ENCODE data around the gene STYXL1.

STYXL1 gene

DNA sequence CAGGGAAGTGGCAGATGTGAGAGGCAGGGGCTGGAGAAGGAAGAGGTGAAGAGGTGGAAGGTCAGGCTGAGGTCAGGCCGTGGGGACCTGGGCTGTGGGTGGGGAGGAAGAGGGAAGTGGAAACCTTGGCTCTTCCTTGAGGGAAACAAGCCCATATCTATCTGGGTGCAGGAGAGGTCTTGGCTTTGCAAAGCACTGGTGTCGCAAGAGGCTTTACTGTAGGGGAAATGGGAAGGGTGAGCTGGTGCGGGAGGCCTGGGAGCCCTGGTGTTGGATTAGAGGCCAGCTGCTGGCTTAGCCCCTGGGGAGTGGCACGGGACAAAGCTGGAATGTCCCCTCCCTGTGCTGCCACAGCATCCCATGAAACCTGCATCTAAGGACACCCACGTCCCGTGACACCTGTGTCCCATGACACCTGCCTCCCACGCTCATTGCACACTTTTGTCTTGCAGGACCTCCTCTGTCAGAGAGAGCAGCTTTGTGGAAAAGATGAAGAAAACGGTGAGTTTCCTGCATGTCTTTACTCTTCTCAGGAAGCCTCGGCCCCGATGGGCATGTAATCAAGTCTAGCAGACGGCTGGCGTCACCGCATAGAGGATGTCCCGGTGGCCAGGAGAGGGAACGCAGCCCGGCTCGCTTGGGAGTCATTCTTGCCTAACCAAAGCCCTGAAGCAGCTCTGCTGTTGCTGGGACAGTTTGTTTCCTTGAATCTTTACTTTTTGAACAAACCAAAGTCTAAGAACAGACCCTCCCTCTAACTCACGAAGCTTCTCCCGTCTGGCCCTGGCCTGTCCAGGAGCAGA lies 75.6 kb downstream of the STYXL1 start:
- no peak for DNase-seq

DNA sequence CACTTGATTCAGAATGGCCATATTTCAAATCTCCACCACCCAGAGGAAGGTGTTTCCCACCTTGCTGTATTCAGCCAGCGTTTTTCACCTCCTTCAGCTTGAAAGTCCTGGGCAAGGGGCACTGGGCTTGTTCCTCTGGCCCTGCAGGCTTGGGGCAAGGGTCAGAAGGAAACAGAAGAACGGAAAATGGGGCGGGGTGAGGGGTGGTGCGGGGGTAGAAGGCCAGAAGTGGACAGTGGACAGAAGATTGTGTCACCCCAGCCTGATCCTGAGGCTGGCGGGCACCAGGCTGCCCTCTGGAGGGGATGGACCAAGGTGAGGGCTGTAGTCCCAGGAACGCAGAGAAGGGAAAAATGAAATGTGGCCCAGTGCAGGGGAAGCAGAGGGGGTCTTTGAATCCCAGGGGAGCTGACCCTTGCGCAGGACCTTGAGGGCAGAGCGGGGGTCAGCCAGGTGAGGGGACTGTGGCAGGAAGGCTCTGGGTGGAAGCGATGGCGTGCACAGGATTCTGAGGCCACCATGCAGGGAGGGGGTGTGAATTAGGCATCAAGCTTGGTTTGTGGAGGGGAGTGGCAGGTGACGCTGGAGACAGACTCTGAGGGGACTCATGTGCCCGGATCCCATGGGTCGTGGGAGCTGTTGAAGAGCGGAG lies 76.4 kb downstream of the STYXL1 start:
- DNase-seq: no peak

DNA sequence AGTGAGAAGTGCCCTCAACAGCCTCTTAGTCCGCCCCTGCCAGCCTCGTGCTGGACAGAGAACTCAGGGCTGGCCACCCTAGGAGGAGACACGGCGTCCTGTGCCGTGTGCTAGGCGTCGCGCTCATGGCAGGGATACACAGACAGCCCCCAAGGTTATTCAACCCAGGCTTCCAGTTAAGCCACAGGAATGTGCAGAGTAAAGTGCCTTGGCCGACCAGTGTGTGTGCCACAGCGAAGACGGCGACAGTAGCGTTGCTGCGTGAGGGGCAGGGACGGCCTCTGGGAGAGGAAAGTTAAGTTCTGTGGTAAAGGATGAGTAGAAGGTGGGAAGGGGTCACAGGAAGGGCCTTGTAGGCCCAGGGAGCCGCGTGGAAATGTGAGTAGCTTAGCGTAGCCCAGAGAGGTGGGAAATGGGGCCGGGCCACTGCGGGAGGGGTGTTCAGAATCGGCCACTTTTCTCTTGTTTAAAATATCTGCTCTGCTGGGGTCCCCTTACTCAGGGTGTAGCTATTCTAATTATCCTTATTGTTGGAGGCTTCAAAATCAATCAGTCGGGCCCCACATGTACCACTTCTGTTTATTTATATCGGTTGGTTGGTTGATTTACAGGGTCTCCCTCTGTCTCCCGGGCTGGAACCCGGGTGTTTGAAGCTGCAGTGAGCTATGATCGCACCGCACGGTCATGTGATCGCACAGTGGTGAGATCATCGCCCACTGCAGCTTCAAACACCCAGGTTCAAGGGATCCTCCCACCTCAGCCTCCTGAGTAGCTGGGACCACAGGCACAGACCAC lies 77.9 kb downstream of the STYXL1 start:
- DNase-seq: no peak

DNA sequence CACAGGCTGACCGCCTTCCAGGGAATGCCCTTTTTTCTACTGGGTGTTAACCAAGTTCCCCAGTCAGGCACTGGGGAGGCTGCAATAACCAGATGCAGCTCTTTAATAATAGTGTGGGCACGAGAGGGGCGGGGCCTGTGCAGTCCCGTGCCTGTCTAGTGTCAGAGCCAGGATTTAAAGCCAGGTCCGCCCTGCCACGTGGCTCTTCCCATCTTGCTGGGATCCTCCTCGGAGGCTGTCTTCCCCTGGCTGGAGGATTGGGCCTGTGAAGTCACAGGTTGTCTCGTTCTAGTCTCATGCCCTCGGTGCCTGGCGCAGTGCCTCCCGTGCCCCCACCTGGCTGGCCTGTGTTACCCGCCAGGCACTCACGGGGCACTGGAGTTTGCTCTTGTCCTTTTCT lies 78.6 kb downstream of the STYXL1 start:
- no peak for DNase-seq

DNA sequence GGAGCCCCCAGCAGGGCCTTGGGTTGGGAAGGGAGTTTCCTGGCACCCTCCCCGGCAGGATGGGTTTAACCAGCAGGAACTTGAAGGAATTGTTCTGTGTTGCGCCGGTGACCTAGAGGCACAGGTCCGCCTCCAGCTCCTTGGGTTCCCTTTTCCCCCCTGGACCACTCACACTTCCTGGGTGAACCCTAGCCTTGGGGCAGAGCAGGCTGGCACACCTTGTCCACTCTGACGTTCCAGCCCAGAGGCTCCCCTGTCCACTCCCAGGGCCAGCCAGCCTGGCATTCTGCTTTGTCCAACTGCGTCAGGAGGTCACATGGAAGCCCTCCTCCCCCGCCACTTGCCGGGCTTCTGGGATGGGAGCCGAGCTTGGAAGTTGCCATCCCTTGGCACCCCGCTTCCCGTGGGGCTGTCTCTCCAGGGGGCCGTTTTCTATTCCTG lies 79.2 kb downstream of the STYXL1 start:
- DNase-seq: no peak

DNA sequence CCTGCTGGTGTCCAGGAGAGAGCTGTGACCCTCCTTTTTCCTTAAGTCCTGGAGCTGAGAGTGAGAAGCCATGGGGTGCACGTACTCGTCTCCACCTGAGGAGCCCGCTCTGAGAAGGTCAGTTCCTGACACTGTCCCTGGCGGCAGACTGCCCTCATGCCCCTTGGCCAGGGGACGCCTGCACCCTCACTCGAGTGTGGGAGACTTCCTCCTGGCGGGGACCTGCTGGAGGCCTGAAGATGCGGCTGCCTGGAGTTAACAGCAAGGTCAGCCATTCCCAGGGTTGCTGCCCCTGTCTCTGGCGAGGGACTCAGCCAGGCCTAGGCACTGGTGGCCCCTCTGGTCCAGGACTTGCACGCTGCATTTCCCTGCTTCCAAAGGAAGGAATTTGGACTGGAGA lies 79.8 kb downstream of the STYXL1 start:
- no peak for DNase-seq

DNA sequence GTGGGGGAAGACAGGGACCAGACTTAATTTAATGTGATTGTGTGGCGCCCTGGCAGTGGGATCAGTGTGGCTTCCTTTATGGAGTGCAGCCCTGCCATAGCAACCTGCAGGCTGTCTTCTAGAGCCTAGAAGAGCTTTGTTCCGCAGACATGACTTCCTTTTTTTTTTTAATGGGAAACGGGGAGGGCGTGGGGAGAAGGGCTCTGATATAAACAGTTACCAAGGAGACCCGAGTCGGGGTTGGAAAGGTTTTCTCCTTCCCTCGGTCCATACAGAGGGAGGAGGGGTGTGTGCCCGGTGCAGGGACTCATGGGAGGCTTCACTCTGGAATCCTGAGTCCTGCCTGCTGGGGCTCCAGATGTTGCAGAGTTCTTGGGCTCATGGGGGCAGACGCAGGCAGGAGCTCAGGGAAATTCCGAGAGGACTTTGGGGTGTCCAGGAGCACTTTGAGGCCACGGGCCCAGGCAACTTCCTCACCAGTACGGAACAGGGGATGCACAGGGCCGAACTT lies 80.3 kb downstream of the STYXL1 start:
- DNase-seq: no peak

DNA sequence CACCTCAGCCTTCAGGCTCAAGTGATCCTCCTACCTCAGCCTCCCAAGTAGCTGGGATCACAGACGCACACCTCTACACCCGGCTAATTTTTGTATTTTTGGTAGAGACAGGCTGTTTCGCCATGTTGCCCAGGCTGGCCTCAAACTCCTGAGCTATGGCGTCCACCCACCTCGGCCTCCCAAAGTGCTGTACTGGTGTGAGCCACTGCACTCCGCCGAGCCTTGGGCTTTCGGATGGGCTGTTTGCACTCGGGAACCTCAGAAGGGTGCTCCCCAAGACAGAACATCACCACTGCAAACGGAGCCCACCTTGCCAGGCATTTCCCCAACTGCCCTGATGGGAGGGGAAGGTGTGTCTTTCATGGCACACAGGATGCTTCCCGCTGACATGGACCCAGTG lies 80.7 kb downstream of the STYXL1 start:
- no peak for DNase-seq

DNA sequence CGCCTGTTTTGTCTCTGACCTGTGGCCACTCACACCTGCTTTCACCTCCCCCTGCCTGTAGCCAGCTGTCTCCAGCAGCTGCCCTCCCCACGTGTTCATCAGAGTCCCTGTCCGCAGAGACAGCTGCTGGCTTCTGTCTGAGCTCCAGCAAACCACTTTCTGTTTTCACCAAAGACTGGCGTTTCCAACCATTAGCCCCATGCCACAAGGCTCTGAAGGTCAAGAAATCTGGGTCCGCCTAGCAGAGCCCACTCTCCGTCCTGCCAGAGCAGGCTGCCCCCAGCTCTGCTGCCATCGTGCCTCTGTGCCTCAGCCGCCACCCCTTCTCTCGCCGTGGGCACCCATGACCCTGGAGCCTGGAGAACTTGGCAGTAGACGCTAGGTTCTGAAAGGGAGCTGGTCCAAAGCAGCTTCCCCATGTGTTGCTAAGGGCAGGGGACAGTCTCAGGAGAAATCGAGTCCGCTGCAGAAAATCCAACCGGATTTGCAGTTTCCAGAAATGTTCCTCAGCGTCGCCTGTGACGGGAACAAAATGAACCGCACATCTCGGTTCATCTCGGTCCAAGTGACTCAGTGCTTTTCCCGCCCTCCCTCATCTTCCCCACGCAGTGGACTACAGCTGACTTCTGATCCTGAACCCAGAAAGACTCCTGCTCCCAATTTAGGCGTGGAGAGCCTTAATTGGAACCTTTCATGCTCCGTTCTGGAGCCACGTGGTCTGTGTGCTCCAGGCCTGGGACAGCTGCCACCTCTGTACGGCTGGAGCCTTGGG lies 81.4 kb downstream of the STYXL1 start:
- DNase-seq: no peak

DNA sequence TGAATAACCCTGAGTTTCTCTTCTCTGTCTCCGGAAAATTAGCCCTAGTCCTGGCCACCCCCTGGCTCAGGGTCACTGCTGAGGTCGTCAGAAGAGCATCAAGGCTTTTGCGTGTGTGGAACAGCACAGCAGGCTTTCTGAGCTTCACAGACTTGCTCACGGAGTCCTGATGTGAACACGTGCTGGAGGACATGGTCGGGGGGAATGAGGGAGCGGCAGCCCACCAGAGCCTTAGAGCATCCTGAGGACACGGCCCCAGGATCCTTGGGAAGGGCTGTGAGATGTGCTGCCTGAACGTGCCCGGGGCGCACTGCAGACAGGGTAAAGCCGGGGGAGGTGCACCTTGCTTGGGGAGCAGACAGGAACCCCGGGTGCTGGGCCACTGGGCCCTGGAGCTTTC lies 82.2 kb downstream of the STYXL1 start:
- no peak for DNase-seq

DNA sequence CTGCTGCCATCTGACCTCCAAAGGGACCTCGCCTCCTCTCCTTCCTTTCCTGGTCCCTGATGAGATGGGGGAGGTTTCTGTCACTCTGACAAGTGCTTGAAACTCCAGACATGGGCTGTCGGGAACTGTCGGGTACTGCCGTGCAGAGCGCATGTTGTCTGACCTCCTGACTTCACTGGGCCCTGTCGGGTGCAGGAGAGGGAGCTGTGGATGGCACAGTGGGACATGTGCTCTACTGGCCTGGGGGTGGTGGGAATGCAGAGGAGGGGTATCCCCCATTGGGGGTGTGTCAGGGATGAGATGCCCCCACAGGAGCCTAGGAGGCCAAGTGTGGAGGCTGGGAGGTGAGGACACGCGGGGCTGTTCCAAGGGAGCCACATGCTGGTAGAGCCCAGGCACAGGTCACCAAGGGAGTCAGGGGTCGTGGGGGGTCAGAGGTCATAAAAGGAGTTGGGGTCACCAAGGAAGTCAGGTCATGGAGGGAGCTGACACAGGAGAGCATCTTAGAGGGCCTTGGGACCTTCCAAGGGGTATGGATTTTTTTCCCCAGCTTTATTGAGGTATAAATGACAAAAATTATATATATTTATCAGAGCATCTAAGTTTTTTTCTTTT lies 84.3 kb downstream of the STYXL1 start:
- no peak for DNase-seq

DNA sequence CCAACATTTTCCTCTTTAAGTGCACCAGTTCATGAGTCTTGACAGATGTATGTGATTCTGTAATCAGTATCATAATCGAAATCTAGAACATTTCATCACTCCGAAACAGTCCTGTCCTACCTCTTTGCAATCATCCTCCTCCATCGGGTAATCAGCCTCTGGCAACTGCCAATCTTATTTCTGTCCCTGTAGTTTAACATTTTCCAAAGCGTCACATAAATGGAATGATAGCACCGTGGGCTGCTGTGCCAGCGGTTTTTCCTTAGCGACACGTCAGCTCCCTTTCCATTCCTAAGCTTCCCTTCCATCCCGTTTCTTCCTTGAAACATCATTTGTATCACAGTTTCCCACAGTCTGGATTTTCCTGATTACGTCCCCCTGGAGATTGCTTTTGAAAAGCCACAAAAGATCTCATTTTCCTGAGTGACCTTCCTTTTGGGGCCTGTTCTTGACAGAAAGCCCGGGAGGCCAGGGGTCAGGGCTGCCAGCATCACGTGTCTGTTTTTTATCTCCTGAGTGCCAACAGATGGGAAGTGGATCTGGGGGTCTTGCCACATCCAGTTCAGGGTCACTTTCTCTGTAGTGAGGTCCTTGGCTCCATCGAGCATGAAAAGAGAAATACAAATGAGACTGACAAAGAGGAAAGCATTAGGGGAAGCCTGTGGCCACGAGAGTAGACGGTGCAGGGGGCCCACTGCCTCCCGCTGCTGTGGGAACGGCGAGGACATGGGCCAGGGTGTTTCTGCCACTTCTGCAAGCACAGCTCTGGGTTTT lies 85.0 kb downstream of the STYXL1 start:
- DNase-seq: no peak

DNA sequence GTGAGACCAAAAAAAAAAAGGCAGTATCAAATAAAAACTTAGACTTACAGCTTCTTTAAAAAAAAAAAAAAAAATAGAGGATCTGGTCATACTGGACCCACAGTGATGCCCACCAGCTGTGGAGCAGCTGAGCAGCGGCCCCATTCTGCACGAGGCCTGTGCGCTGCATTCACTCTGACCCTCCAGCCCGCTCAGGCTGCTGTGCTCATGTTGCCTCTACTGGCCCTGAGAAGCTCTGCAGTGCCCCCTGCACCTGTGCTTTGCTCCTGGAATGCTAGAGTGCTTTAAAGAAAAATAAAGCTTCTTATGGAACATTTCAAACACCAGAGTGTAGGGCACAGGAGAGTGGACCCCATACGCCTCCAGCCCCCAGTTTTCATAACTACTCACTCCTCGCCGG lies 86.6 kb downstream of the STYXL1 start:
- DNase-seq: no peak

DNA sequence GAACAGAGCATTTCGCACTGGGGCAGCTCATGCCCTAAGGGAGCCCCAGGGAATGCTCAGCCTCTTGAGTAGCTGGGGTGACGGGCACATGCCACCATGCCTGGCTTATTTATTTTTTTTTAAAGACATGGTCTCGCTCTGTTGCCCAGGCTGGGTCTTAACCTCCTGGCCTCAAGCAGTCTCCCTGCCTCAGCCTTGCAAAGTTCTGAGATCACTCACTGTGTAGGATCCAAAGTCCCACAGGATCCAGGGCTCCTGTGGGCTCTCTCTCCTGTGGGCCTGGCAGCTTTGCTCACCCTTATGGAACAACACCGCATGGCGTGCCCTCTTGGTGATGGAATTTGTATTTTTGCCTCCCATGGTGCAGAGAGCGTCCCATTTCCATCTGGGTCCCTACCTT lies 87.4 kb downstream of the STYXL1 start:
- no peak for DNase-seq

DNA sequence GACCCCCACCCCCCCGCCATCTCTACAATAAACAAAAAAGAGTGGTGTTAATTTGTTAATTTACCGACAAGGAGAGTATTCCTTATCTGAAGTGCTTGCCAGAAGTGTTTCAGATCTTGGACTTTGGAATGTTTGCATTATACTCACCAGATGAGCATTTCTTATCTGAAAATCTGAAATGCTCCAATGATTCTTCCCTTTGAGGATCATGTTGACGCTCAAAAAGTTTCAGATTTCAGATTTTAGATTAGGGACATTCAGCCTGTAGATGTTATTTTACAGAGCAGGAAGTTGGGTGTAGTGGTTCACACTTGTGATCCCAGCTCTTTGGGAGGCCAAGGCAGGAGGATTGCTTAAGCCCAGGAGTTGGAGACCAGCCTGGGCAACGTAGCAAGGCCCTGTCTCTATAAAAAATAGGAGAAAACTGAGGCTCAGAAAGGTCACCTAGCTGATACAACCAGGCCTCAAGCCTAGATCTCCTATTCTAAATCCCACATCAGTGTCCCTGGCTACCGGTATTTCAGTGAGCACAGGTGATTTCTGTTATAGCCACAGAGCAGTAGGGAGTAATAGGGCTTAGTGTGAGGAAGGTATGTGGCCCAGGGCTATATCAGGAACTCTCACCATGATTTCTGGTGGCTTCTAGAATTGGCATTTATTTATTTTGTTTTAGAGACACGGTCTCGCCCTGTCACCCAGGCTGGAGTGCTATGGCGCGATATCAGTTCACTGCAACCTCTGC lies 88.8 kb downstream of the STYXL1 start:
- DNase-seq: no peak

DNA sequence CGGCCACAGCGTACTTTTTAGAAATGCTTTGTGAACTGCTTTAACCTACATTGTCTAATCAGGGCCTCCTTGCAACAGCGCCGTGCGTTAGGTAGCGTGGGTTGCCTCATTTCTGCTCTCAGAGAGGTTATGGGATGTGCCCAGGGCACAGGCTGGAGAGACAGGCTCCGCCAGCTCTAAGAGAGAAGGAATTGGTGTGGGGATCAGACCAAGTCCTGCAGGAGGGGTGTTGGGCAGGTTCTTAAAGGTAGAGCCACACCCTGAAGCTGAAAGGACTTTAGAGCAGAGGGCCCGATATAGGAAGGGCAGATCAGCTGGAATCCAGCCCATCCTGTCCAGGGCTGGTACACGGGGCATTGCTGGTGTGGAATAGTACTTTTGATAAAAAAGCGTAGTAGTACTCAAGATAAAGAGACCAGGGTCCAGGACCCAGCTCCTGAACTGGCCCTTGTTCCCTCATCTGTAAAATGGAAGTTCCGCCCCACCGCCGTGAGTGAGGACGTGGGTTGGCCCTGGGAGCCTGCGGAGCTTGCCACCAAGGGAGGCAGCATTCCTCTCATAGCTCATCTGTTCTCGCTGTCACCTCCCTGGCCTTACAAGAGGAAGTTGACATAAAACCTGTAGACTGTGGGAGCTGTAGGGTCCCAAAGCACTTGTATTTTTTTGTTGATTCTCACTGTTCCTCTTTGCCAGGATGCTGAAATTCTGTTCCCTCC lies 90.6 kb downstream of the STYXL1 start:
- no peak for DNase-seq

DNA sequence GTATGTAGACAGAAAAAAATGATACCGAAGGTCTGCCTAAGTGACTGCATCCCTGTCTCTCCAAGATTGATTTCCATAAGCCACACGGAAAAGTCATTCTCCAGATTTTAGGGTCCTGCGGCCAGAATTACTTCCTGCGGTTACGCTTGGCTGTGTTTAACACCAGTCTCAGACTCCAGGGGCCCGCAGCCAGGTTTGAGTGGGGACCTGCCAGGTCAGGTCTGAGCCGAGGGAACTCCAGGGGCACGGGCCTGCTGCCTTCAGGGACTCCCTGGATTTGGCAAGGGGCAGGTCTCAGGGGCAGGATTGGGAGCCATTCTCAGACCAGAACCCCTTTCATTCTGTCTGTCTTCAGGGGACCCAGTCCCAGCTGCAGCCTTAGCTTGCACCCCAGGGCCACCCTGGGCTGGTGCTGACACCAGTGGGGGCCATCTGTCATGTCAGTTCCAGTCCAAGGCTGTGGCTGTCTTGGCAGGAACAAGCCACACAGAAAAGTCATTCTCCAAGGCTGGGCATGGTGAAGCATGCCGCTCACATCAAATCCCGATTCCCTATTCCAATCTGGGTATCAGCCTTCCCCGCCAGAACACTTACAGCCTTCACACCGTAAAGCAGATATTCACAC lies 92.4 kb downstream of the STYXL1 start:
- DNase-seq: no peak

DNA sequence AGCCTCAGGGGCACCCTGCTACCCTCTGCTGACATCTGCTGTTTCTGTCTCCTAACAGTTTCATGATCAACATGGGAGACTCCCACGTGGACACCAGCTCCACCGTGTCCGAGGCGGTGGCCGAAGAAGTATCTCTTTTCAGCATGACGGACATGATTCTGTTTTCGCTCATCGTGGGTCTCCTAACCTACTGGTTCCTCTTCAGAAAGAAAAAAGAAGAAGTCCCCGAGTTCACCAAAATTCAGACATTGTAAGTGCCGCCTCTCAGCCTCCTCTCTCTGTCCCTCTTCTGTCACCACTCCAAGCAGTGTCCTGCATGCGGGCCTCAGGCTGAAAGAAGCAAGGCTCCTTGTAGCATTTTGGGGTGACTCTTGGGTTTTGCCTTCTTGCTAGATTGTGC lies 93.9 kb downstream of the STYXL1 start:
- DNase-seq: no peak

DNA sequence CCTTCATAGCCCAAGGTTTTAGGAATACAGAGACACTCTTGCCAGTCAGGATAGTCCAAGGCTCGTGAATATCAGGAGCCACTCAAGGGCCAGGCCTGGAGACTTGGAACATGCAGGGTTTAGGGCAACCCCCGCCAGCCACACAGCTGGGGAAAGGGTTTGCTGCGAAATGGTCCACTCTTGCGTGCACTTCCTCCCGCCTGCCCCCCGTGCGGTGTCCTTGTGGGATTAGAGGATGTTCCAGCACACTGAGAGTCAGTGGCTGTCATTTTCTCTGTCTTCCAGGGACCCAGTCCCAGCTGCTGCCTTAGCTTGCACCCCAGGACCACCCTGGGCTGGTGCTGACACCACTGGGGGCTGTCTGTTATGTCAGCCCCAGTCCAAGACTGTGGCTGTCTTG lies 94.4 kb downstream of the STYXL1 start:
- no peak for DNase-seq

DNA sequence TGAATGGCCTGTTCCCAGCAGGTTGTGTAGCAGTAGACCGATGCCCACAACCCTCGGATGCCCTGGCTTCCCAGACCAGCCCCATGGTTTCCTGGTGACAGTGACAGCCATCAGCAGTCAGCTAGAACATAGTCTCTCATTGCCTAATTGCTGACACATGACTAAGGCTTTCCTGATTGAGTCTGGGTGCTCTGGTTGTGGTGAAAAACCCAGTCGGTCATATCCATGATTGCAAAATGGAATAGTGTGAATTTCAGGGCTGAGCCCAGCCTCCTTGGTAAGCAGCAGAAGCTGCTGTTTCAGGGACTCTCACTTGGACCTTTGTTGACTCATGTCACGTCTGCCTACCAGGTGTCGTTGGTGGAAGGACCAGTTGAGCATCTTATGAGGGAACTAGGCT lies 96.3 kb downstream of the STYXL1 start:
- DNase-seq: no peak

All from NCI-H1930 (cell line).